Thyroid gland (tissue), 4 donors: ENCODE data around the gene CNBD2. TPM values are rescaled to one million over a fixed set of nuclear protein-coding genes. Genes with fewer than 3 reads are reported as not detected.
"Not testable (repeated sequence)": the region's sequence is repeated elsewhere in the genome, so short reads cannot be mapped to it uniquely, and the experiment has no call there.

ENCODE experiments used
- DNase-seq, 2 donors: peaks; one replicate each; pipeline ENCODE4 v3.0.0-alpha.2; 2019
- H3K27ac ChIP-seq, 3 donors: fragments of 200-600 bp; sonication (generic); 1 replicate in 2 of 3; 2 replicates in 1 of 3; pipeline ENCODE4 v1.5.1; 2016 to 2019; ENCODE audit warnings: mild to moderate bottlenecking in 1 of 3, moderate library complexity in 1 of 3
- H3K27me3 ChIP-seq: fragments of 200-600 bp; sonication (generic); one replicate; pipeline ENCODE4 v1.5.1; 2019
- H3K36me3 ChIP-seq, 2 donors: fragments of 200-600 bp; sonication (generic); one replicate each; pipeline ENCODE4 v1.5.1; 2016 to 2019
- H3K4me1 ChIP-seq, 2 donors: fragments of 200-600 bp; sonication (generic); one replicate each; pipeline ENCODE4 v1.5.1; 2017 to 2019
- H3K4me3 ChIP-seq, 3 donors: fragments of 200-600 bp; sonication (generic); replicated peaks in 1 of 3; 1 replicate in 2 of 3; 2 replicates in 1 of 3; pipeline ENCODE4 v1.5.1; 2016; ENCODE audit warnings: mild to moderate bottlenecking in 1 of 3
- H3K9me3 ChIP-seq: fragments of 200-600 bp; sonication (generic); one replicate; pipeline ENCODE4 v1.5.1; 2017
- POLR2A ChIP-seq, 2 donors: fragments of 450-650 bp; IDR thresholded peaks; one replicate each; pipeline ENCODE4 v1.6.1; 2017; ENCODE audit warnings: antibody characterized with exemption in 2 of 2, mild to moderate bottlenecking in 2 of 2, moderate library complexity in 1 of 2
- WGBS, 2 donors: methylation state at CpG; one replicate each; pipeline ENCODE4 v1.1.5; 2017; 5-methylcytosine and 5-hydroxymethylcytosine counted together
- intact Hi-C: fragments of 100-400 bp; cut with DNase I; formaldehyde crosslinking; loops from one replicate; pipeline ENCODE4 v1.15.1; 2023
- total RNA-seq, 4 donors: library from RNA; depleted of rRNA; stranded (reverse); fragments of >200 nt; gene quantifications; one replicate each; pipeline ENCODE4 v1.2.3, GENCODE V29; 2016
- TF ChIP-seq, protein P1 (sequence below), 6 experiments: fragments of 200-600 bp in 3 of 6; fragments of 450-650 bp in 3 of 6; sonication (generic) in 3 of 6; IDR thresholded peaks; one replicate each; pipeline ENCODE4 v1.5.1; 2016 to 2019; ENCODE audit warnings: antibody characterized with exemption in 6 of 6, mild to moderate bottlenecking in 2 of 6, inconsistent platforms in 1 of 6, moderate library complexity in 1 of 6

CNBD2 gene
- total RNA-seq, 4 donors from 2014 or later = 3.0 to 4.5 (median 3.8) TPM

GRCh38 chr20:35956616-35957015 is 11.8 kb upstream of the CNBD2 start:
- H3K27me3 ChIP-seq = no peaks in the 10 kb centered on the region
- intact Hi-C loops = no loop called here
- H3K4me1 ChIP-seq = peaks cover 15 to 18% of the 10 kb centered on the region in 2 donors
- no peak for DNase-seq
- H3K36me3 ChIP-seq = no peaks in the 10 kb centered on the region
- no peak overlapping the region for H3K4me3 ChIP-seq
- H3K27ac ChIP-seq = no peak overlapping the region
- TF ChIP-seq, protein P1, sequence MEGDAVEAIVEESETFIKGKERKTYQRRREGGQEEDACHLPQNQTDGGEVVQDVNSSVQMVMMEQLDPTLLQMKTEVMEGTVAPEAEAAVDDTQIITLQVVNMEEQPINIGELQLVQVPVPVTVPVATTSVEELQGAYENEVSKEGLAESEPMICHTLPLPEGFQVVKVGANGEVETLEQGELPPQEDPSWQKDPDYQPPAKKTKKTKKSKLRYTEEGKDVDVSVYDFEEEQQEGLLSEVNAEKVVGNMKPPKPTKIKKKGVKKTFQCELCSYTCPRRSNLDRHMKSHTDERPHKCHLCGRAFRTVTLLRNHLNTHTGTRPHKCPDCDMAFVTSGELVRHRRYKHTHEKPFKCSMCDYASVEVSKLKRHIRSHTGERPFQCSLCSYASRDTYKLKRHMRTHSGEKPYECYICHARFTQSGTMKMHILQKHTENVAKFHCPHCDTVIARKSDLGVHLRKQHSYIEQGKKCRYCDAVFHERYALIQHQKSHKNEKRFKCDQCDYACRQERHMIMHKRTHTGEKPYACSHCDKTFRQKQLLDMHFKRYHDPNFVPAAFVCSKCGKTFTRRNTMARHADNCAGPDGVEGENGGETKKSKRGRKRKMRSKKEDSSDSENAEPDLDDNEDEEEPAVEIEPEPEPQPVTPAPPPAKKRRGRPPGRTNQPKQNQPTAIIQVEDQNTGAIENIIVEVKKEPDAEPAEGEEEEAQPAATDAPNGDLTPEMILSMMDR (IDR thresholded peaks at IDR 0.05) = no peak
- H3K9me3 ChIP-seq = no peaks in the 10 kb centered on the region

GRCh38 chr20:35959291-35959690 is 9.1 kb upstream of the CNBD2 start:
- DNase-seq, H3K4me1 ChIP-seq, intact Hi-C loops, H3K4me3 ChIP-seq, H3K9me3 ChIP-seq, H3K36me3 ChIP-seq, H3K27me3 ChIP-seq, H3K27ac ChIP-seq: not testable (repeated sequence)
- 86 to 87% methylated on average over 6 of the region's 6 CpGs for WGBS, 2 donors

GRCh38 chr20:35963878-35964277 is 4.5 kb upstream of the CNBD2 start:
- intact Hi-C loops = no loop called here
- H3K27ac ChIP-seq = no peak overlapping the region
- WGBS, 2 donors = 92 to 96% methylated on average over 4 of the region's 4 CpGs
- no peaks in the 10 kb centered on the region for H3K4me1 ChIP-seq
- TF ChIP-seq POLR2A (IDR thresholded peaks at IDR 0.05) = no peak
- TF ChIP-seq, protein P1 (IDR thresholded peaks at IDR 0.05) = no peak
- H3K36me3 ChIP-seq = no peaks in the 10 kb centered on the region
- no peak overlapping the region for H3K4me3 ChIP-seq
- no peaks in the 10 kb centered on the region for H3K27me3 ChIP-seq
- no peaks in the 10 kb centered on the region for H3K9me3 ChIP-seq
- DNase-seq = no peak

DNA sequence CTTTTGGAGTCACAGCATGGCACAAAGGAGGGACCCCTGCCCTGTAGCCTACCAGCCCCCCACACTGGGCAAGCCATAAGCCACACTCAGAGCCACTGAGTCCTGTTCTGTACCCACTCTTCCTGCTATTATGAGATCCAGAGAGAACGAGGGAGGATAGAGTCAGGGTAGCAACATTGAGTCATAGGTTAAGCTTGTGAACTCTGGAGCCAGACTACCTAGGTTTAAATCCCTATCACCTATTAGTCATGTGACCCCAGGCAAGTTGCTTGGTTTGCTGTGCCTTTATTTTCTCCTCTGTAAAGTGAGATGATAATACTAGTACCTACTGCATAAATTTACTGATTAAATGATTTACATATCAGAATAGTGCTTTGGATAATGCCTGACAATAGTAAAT is 540 bp downstream of the CNBD2 start:
- intact Hi-C loops = no loop called here

GRCh38 chr20:35971981-35972380 is 3.6 kb downstream of the CNBD2 start:
- Histone ChIP-seq H3K27me3 (no peaks in the 10 kb centered on the region), H3K9me3 (no peaks in the 10 kb centered on the region), H3K27ac (no peak overlapping the region), H3K4me3 (no peak overlapping the region), H3K4me1 (no peaks in the 10 kb centered on the region), H3K36me3 (no peaks in the 10 kb centered on the region)
- intact Hi-C loops = no loop called here
- whole genome bisulfite sequencing, 2 donors = 96 to 98% methylated on average over 2 of the region's 2 CpGs
- no peak for DNase-seq
- no peak for TF ChIP-seq POLR2A (IDR thresholded peaks at IDR 0.05)
- TF ChIP-seq, protein P1 (IDR thresholded peaks at IDR 0.05) = no peak

More for the DNA sequence above, 540 bp downstream of the CNBD2 start:
- H3K4me1 ChIP-seq = no peaks in the 10 kb centered on the region
- WGBS, 2 donors = 78 to 82% methylated on average over 1 of the region's 1 CpG
- DNase-seq = no peak
- no peak for TF ChIP-seq POLR2A (IDR thresholded peaks at IDR 0.05)
- TF ChIP-seq, protein P1 (IDR thresholded peaks at IDR 0.05) = no peak
- H3K36me3 ChIP-seq = no peaks in the 10 kb centered on the region
- H3K27me3 ChIP-seq = no peaks in the 10 kb centered on the region
- H3K4me3 ChIP-seq = no peak overlapping the region
- no peak overlapping the region for H3K27ac ChIP-seq
- no peaks in the 10 kb centered on the region for H3K9me3 ChIP-seq

DNA sequence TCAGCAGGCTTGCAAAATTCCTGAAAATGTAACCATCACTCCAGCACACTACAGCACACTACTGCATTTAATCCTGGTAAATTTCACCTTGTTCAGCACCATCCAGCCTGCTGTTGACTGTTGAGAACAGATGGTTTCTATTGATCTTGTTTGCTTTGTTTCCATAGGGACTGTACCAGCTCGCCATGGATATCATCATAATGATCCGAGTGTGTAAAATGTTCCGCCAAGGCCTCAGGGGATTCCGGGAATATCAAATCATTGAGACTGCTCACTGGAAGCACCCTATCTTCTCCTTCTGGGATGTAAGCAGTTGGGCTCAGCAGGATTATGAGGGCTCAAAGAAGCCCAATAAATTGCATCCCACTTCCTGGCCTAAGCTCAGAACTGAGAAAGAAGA is 4.1 kb downstream of the CNBD2 start:
- WGBS, 2 donors = 89 to 93% methylated on average over 4 of the region's 4 CpGs
- Histone ChIP-seq H3K27me3 (no peaks in the 10 kb centered on the region), H3K4me3 (no peak overlapping the region), H3K9me3 (no peaks in the 10 kb centered on the region), H3K4me1 (no peaks in the 10 kb centered on the region), H3K27ac (no peak overlapping the region), H3K36me3 (no peaks in the 10 kb centered on the region)
- TF ChIP-seq POLR2A (IDR thresholded peaks at IDR 0.05) = no peak
- TF ChIP-seq, protein P1 (IDR thresholded peaks at IDR 0.05) = no peak
- intact Hi-C loops = no loop called here
- no peak for DNase-seq
